NCI-H524 treated with DMSO at 0.1 percent for 48 hours (cell line): ENCODE data around the gene GLCE.

Experiments used
- DNase-seq: peaks from one replicate; lab custom pipeline; 2025; lab: John Stamatoyannopoulos, UW

The GLCE gene

DNA sequence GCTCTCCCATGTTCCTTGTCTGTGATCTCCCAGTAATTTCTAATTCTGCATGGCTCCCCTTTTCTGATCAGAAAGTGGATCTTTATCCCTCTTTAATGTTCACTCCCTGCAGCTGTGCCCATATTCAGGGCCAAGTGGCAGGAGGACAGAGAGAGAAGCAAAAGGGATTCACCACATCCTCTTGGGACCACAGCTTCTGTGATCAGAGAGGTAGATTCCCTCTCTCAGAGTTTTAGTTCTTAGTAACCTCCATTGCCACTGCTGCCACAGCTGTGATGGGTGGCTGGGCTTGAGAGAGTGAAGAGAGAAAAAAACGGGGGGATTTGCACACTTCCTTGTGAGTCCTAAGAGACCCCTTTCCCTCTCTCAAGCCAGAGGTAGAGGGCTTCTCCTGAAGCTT lies 49.2 kb downstream of the GLCE start:
- no peak for DNase-seq

DNA sequence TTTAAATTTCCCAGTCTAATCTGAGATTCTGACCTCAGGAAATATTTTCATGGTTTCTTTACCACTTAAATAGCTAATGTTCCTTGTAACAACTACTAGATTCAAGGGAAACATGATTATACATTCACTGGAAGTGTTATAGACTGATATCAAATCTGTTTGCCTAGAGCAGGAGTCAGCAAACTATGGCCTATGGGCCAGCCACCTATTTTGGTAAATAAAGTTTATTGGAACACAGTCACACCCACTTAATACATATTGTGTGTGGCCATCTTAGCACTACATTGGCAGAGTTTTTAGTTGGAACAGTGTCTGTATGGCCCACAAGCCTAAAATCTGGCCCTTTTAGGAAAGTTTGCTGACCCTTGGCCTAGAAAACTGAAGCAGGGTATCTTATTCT lies 50.1 kb downstream of the GLCE start:
- no peak for DNase-seq

DNA sequence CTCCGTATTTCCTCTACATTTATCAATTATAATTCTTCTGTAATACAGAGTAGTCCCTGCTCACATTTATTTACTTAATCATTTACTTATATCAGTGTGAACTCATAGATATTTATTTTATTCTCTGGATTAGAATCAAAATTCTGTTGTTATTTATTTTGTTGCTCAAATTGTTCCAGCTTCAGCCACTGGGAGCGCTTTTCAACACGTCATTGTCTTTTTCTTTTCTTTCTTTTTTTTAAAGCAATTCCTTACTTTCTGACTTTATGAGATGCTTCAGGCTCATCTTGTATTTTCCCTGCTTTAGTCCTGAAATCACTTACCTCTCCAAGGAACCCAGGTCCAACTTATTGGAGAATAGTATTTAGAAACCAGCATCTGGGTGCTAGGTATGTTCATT lies 53.4 kb downstream of the GLCE start:
- no peak for DNase-seq

DNA sequence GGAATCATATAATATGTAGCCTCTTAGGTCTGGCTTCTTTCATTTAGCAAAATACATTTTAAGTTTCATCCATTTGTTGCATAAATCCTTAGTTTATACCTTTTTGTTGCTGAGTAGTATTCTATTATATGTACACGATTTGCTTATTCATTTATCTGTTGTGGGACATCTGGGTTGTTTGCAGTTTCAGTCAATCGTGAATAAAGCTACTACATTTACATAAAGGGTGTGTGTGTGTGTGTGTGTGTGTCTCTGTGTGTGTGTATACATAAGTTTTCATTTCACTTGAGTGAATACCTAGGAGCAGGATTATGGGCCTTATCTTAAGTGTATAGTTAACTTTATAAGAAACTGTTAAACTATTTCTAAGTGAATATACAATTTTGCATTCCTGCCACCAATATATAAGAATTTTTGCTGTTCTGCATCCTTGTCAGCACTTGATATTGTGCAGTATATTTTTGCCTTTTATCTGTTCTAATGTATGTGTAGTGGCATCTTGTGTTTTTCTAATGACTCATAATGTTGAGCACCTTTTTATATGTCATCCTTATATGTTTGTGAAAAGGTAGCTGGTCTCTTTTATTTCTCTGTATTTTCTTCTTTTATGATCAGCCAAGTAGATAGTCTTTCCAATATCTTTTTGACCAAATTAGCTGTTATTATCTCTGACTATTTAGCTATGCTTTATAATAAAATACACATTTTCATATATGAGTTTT lies 55.0 kb downstream of the GLCE start:
- DNase-seq = no peak

DNA sequence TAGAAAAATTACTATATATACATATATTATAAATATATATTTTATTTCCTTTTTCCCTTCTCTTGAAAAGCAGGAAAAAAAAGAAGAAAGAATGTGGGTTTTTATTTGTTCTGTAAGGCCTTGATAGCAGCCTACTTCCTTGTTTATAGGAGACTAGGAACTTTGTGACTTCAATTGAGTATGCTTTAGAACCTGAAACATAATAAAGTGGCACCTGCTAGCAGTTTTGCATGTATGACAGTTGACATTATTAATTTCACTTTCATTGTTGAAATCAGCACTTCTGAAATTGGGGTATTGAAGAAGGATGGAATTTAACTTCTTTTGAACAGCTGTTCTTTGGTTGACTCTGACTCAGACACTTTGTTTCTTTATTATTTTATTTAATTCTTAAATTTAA lies 56.9 kb downstream of the GLCE start:
- no peak for DNase-seq

DNA sequence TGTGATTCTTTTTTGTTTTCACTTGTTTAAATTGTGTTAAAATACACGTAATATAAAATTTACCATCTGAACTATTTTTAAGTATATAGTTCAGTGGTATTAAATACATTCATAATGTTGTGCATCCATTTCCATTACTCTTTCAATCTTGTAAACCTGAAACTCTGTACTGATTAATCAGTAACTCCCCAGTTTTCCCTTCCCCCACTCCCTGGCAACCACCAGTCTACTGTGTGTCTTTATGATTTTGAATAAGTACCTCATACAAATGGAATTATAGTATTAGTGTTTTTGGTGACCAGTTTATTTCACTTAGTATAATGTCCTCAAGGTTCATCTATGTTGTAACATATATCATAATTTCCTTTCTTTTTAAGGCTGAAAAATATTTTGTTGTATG lies 59.3 kb downstream of the GLCE start:
- DNase-seq = no peak

DNA sequence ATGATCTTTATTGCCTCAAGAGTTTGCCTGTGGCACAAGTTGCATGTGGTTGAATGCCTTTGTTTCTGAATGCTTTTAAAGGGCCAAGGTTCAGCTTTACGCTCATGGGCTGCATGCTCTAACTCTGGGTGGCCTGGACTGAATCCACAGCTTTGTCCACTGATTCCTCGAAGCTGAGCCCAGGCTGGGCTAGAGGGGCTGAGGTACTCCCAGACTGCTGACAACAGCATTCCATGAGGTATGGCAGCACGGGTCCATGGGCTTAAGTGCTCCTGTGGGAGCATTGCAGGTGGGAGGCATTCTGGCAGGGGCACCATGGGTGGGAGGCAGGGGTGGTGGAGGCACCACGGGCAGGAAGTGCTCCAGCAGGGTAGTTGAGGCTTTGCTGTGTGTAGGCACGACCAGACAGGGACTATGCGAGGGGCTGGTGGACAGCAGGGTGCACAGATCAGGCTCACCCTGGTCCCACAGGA lies 61.6 kb downstream of the GLCE start:
- no peak for DNase-seq

DNA sequence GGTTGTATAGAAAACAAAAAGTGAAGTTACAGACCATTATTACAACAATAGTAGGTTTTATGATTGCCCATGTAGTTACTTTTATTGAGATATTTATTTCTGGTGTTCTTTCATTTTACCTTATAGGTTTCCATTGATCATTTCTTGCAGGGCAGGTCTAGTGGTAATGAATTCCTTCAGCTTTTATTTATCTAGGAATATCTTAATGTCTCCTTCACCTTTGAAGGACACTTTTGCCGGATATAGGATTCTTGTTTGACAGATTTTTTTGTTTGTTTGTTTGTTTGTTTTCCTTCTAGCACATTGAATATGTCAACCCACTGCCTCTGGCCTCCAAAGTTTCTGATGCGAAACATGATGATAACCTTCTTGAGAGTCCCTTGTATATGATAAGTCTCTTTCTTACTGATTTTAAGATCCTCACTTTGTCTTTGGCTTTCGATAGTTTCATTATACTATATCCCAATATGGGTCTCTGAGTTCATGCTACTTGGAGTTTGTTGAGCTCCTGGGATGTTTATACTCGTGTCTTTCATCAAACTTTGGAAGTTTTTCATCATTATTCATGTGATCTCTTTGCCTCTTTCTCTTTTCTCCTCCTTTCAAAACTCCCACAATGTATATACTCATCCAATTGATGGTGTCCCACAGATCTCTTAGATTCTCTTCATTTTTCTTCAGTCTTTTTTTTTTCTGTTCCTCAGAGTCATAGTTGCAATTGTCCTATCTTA lies 62.8 kb downstream of the GLCE start:
- DNase-seq = no peak

DNA sequence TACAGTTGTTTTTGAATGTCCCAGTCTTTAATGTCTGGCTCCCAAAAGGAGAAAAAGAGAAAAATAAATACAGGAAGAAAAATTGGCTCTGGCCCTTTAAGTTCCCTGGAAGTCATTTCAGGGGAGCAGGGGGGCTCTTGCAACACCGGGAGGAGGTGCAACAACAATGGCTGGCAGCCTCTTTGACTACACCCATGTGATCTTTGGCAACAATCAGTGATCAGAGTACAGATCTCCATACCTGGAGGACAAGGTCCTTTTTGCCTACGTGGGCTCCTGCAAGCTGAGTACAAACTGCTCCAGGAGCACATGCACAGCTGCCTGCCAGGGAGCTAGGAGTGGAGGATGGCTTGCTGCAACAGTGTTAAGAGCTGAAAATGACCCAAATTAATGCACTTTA lies 63.9 kb downstream of the GLCE start:
- DNase-seq = no peak

DNA sequence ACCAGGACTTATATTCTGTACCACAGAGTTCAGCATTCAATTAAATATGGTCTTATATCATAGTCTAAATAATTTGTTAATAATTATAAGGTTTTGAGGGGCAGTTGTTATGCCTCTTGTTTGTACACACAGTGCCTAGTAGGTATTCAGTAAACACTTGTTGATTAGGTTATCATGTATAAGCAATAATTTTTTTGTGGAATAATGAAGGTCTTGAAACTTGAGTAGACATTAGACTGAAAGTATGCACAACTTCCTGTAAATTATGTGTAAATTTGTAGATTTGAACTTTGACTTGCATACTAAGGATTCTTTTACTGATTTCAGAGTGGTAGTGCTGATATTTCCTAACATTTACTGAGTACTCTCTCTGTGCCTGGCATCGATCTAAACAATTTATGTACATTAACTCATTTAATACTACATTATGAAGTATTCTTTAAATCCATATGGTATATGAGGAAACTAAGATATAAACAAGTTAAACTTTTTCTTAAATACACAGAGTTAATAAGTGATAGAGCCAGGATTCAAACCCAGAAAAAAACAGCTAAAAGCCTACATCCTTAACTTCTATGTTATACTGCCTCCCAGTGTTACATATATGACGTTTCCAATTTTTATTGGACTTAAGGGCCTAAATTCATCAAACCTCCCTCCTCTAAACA lies 65.1 kb downstream of the GLCE start:
- DNase-seq = peak; percentile 14

DNA sequence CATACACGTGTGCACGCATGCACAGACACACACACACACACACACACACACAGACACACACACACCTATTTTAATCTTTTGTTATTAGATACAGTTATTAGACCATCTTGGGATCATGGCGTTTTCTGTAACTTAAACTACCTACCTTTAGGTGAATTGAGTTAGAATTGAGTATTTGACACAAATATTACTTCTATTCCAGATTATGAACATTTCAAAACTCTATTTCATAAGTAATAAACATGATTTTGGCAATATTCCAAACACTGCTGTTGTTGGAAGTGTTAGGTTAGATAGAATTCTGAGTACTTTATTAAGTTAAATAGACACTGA lies 65.6 kb downstream of the GLCE start:
- no peak for DNase-seq

DNA sequence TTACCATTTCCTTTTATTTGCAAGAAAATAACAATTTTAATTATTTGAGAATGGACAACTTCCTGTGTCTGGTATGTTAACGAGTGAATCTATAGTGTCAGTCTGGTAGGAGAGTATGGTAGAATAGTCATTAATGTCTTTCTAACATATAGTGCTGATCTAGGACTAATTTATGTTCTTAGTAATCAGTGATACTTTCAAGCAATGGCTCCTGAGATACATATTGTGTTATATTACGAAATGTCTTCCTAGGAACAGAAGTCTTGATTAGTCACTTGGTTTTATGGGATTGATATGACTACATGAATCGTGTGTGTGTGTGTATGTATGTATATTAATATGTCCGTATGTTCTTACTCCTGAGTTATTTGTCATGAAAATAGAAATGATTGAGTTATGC lies 71.7 kb downstream of the GLCE start:
- no peak for DNase-seq

DNA sequence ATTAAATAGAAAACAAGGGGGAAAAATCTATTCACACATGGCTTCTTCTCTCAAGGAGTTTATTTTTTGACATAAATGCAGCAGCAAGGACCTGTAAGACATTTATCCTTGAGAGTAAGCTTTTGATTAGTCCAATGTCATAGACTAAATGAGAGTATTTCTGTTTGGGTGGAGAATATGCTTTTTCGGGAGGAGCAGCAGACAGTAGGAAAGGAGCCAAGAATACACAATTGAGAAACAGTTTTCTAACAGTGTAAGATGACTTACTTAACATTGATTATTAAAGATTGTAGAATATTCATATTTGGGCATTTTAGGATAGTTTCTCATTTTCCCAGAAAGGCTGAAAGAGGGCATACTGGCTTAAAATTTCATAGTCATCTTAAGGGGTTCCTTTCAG lies 72.3 kb downstream of the GLCE start:
- no peak for DNase-seq

DNA sequence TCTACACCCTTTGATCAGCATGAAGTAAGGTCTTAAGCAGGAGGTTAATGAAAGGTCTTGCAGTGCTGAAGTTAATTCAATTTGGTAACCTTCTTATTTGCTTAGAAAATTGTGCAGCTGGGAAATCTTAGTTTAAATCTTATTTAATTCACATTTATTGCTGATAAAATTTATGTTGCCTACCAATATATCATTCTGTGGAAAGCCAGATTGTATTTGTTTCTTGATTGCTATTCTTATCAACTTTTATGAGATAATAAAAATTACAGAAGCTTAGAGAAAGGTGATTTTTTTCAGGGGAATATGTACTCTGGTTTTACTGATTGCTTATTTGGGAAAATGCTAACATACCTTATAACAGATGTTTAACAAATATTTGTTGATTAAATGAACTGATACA lies 74.2 kb downstream of the GLCE start:
- DNase-seq = no peak

DNA sequence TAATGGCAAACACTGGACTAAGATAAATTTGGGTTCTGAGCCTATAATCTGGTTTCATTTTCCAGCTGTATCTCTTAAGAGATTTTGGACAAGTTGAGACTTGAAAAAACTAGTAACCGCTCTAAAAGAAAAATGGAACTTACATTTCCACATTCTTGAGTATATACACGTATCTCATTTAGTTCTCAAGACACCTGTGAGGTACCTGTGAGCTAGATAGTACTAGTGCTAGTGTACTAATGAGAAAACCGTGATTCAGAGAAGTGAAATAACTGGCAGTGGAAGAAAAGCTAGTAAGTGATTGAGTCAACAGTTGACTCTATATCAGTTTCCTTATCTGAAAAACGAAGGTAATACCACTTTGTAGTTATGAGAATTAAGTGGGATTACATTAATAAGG lies 76.1 kb downstream of the GLCE start:
- DNase-seq = no peak

DNA sequence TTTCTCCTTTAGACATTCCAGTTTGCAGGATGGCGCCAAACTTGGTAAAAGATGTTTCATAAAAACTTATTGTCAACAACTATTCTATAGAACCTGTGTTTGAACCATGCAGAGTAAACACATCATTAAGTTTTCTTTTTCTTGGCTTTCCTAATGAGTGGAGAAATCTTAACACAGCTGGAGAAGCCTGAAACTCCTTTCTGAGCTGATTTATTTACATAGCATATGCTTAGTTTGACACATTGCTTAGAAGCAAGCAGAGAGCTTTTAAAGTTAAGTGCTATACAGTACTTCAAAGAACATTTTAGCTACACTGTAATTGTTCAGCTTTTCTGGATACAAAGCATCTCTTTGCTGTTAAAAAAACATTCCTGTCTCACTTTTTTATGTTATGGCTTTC lies 77.3 kb downstream of the GLCE start:
- DNase-seq = no peak

DNA sequence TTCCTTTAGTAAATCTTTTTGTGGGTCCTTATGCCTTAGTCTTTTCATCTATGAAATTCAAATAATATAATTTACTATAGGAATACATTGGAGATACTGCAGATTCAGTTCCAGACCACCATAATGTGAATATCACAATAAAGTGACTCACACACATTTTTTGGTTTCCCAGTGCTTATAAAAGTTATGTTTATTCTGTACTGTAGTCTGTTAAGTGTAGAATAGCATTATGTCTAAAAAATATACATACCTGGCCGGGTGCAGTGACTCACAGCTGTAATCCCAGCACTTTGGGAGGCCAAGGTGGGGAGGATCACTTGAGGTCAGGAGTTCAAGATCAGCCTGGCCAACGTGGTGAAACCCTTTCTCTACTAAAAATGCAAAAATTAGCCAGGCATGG lies 84.4 kb downstream of the GLCE start:
- no peak for DNase-seq

DNA sequence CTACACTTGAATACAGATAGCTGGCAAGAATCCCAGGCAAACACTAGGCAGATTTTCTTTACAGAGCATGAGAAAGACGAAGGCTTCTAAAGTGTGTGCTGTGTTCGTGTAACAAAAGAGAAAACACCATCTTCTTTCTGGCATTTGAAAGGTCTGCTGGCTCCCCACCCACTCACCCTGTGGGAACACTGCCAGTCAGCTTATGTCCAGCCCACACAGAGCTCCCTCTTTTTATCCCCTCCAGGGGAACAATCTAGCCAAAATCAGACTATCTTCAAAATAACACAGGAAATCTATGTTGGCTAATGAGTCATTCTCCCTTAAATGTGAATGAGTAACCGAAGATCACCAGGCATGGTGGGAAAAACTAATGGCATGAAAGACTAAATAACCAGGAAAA lies 92.7 kb downstream of the GLCE start:
- DNase-seq = no peak

DNA sequence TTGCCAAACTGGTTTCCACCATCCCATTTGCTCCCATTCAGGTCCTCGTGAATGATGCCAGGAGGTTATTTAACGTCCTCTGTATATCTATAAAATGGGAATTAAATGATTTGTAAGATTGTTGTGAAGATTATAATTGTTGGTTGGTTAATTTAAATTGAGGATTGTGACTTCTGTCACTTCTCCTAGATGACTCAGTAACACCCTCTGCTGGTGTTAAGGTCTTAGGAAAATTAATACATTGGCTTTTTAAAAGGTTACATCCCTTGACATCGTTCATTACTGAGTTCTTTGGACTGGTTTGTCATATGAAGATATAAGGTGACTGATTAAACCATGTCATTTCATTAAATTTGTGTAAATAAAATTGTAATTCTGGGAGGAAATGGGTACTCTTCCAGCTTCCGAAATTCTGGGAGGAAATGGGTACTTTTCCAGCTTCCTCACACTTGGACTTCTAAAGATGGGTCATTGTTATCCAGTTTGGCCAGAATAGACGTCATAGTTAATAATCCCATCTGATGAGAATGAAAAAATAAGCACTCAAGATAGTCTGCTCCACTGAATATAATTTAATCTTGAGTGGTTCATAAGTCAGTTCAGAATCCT lies 105.0 kb downstream of the GLCE start:
- DNase-seq = no peak

DNA sequence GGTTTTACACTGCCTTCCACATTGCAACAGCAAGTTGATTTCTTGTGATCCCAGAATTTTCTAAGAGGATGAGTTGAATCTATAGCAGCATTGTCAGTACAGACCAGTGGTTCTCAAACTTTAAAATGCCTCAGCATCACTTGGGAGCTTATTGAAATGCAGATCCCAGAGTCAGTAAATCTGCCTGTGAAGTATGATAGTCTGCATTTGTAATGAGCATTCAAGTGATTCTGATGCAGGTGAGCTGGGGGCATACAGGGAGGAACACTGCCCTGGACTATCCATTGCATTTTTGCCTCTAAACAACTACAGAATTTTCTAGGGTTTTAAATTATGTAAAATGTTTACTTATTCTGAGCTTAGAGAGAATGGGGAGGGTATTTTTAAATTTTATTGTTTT lies 110.8 kb downstream of the GLCE start:
- DNase-seq = no peak

DNA sequence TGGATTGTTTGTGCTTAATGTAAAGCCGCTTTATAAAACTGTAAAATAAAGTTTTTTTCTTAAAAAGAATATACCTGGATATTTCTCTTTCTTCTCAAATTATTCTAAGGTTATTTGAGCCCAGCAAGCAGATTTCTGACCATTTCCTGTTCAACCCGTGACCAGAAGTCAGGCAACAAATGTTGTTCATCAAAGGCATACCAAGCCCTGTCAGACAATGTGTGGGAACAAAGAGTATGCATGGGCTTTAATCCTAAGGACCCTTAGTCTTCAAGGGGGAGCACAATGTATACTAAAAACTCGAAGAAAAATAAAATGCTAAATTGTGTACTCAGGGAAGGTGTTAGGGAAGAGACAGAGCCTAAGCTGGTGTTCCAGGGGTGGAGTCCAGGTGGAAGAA lies 111.7 kb downstream of the GLCE start:
- DNase-seq = no peak

DNA sequence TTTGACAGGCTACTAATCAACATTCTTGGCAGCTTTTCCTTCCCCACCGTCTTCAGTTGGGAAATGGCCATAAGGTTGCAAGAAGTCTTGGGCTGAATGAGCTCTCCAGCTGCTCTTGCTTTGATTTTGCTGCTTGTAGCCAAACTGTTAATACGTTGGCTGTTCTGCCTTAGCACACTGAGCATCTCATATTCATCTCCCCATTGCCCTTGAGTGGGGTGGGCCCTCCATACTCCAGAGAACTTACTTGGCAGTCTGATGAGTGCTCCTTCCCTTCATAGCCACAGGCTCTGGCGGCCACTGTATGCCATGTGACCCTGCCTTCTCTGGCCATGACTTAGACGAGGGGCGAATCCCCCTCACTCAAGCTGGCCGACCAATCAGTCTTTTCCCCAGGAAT lies 112.5 kb downstream of the GLCE start:
- DNase-seq = no peak

DNA sequence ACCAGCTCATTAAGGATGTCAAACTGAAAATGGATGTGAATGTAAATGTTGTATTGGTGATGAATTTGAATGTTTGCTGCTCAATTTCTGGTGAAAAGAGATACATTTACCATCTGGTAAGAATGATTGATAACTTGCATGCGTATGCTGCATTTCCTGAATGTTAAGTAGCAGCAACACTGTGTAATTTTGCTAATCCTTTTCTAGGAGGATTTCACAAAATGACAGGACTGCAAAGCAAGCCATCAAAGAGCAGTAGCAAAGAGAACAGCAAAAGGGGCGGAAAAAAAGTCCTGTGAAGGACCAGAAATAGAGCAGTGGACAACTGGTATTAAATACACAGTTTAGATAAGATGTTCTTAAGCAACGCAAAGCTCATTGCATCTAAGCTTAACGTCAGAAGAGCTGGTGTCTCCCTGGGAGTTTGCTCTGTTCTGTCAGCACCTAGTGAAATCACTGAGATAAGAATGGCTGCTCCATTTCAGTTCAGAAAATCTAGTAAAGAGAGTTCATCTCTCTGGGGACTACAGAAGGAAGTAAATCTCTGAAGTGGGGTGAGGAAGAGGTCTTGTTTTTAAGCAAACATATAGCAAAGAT lies 114.7 kb downstream of the GLCE start:
- DNase-seq = no peak
